OCI-LY1 (cell line): ENCODE results near the gene KRTAP3-1.

Source experiments
- EZH2 ChIP-seq: fragments of 200-600 bp; sonication (generic), shearing (Covaris generic); IDR thresholded peaks from 2 replicates; pipeline ENCODE4 v1.8.0; 2017; ENCODE audit warnings: borderline replicate concordance, mixed run types, mild to moderate bottlenecking, antibody characterized with exemption, low read length, moderate library complexity, mixed read lengths
- TF ChIP-seq, protein P1 (sequence below): fragments of 200-600 bp; sonication (generic), shearing (Covaris generic); IDR thresholded peaks from 2 replicates; pipeline ENCODE4 v1.5.1; 2017; ENCODE audit warnings: mild to moderate bottlenecking, antibody characterized with exemption, low read length, moderate library complexity, mixed read lengths

DNA sequence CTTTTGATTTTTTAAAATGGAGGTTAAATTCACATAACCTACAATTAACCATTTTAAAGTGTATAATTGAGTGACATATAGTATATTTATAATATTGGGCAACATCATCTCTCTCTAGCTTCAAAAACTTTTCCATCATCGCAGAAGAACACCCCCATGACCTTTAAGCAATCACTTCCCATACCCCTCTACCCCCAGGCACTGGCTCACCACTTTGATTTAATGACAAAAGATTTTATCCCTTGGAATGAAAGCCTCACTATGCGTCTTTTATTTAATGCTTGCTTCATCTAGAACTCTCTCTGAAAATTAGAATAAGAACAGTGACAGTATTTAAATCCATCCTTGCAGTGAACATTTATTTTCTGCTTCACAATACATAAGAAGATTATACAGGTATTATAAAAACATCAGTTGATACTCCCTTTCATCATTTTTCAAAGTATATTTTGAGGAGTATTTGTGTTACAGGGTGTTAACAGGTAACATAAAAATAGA lies 29.0 kb upstream of the KRTAP3-1 start:
- TF ChIP-seq, protein P1, sequence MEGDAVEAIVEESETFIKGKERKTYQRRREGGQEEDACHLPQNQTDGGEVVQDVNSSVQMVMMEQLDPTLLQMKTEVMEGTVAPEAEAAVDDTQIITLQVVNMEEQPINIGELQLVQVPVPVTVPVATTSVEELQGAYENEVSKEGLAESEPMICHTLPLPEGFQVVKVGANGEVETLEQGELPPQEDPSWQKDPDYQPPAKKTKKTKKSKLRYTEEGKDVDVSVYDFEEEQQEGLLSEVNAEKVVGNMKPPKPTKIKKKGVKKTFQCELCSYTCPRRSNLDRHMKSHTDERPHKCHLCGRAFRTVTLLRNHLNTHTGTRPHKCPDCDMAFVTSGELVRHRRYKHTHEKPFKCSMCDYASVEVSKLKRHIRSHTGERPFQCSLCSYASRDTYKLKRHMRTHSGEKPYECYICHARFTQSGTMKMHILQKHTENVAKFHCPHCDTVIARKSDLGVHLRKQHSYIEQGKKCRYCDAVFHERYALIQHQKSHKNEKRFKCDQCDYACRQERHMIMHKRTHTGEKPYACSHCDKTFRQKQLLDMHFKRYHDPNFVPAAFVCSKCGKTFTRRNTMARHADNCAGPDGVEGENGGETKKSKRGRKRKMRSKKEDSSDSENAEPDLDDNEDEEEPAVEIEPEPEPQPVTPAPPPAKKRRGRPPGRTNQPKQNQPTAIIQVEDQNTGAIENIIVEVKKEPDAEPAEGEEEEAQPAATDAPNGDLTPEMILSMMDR, result no peak
- TF ChIP-seq EZH2, result no peak
